GM23338 (cell line): ENCODE measurements around the gene COL4A5. TPM values are rescaled to one million over a fixed set of nuclear protein-coding genes. Genes with fewer than 3 reads are reported as not detected.

Experiments
- ATAC-seq: fragments of 200-7000 bp; cut with Tn5 transposase; 3 replicates; pipeline ENCODE4 v1.9.1; 2020
- DNase-seq: peaks from one replicate; pipeline ENCODE4 v3.0.0-alpha.2; 2015; ENCODE audit warnings: low spot score
- H2AFZ ChIP-seq: fragments of 200-600 bp; sonication (generic); 2 replicates; pipeline ENCODE4 v1.8.0; 2016; ENCODE audit warnings: antibody characterized with exemption, mild to moderate bottlenecking, moderate library complexity
- H3F3A ChIP-seq: fragments of 200-600 bp; sonication (generic); replicated peaks from 2 replicates; pipeline ENCODE4 v1.8.0; 2017; ENCODE audit warnings: antibody characterized with exemption, mixed run types, low read depth
- H3K27ac ChIP-seq: fragments of 200-600 bp; sonication (generic); 2 replicates; pipeline ENCODE4 v1.6.1; 2016; ENCODE audit warnings: low read depth
- H3K27me3 ChIP-seq: fragments of 200-600 bp; sonication (generic); 2 replicates; pipeline ENCODE4 v1.8.0; 2016; ENCODE audit warnings: mild to moderate bottlenecking, mixed run types, moderate library complexity; ENCODE audit not compliant: insufficient read depth
- H3K36me3 ChIP-seq: fragments of 200-600 bp; sonication (generic); 2 replicates; pipeline ENCODE4 v1.8.0; 2016; ENCODE audit warnings: mild to moderate bottlenecking; ENCODE audit not compliant: insufficient read depth
- H3K4me1 ChIP-seq: fragments of 200-600 bp; sonication (generic); 2 replicates; pipeline ENCODE4 v1.8.0; 2016; ENCODE audit warnings: mild to moderate bottlenecking, moderate library complexity; ENCODE audit not compliant: insufficient read depth
- H3K4me2 ChIP-seq: fragments of 200-600 bp; sonication (generic); 2 replicates; pipeline ENCODE4 v1.7.1; 2017; ENCODE audit warnings: mixed run types
- H3K4me3 ChIP-seq: fragments of 200-600 bp; sonication (generic); 2 replicates; pipeline ENCODE4 v1.6.1; 2016; ENCODE audit warnings: mixed run types
- H3K79me2 ChIP-seq: fragments of 200-600 bp; sonication (generic); replicated peaks from 2 replicates; pipeline ENCODE4 v1.8.0; 2017; ENCODE audit warnings: mild to moderate bottlenecking; ENCODE audit not compliant: insufficient read depth
- H3K9me2 ChIP-seq: fragments of 200-600 bp; sonication (generic); 2 replicates; pipeline ENCODE4 v1.8.0; 2017; ENCODE audit not compliant: insufficient read depth
- H4K20me1 ChIP-seq: fragments of 200-600 bp; sonication (generic); replicated peaks from 2 replicates; pipeline ENCODE4 v1.8.0; 2017; ENCODE audit warnings: mild to moderate bottlenecking; ENCODE audit not compliant: insufficient read depth
- H3K27ac Mint-ChIP-seq: 2 replicates; pipeline ENCODE4 v1.8.0; 2020; ENCODE audit warnings: inconsistent platforms, mild to moderate bottlenecking, moderate library complexity, mixed read lengths
- H3K27me3 Mint-ChIP-seq: 3 replicates; pipeline ENCODE4 v1.8.0; 2022; ENCODE audit warnings: low read depth, mild to moderate bottlenecking, moderate library complexity, mixed read lengths, inconsistent platforms; ENCODE audit not compliant: insufficient read depth, poor library complexity
- H3K36me3 Mint-ChIP-seq: 3 replicates; pipeline ENCODE4 v1.8.0; 2021; ENCODE audit warnings: low read depth, mild to moderate bottlenecking, inconsistent platforms, moderate library complexity, mixed read lengths
- H3K4me1 Mint-ChIP-seq: 3 replicates; pipeline ENCODE4 v1.8.0; 2020; ENCODE audit warnings: mild to moderate bottlenecking, inconsistent platforms, mixed read lengths
- H3K4me3 Mint-ChIP-seq: 3 replicates; pipeline ENCODE4 v1.8.0; 2021; ENCODE audit warnings: moderate library complexity, mild to moderate bottlenecking, inconsistent platforms, mixed read lengths
- H3K9me3 Mint-ChIP-seq: 3 replicates; pipeline ENCODE4 v1.8.0; 2020; ENCODE audit warnings: moderate library complexity, mild to moderate bottlenecking, inconsistent platforms, mixed read lengths
- CTCF ChIP-seq, 2 experiments: fragments of 200-600 bp in 1 of 2; sonication (generic) in 1 of 2; conservative IDR thresholded peaks; 2 replicates each; pipeline versions ENCODE4 v1.5.1 to v1.6.1; 2016 to 2017; ENCODE audit warnings: antibody characterized with exemption in 2 of 2, low read depth in 2 of 2, mild to moderate bottlenecking in 2 of 2, moderate library complexity in 1 of 2
- JUNB ChIP-seq: IDR thresholded peaks from one replicate; pipeline ENCODE4 v1.6.1; 2016; ENCODE audit warnings: antibody characterized with exemption; ENCODE audit not compliant: unreplicated experiment
- NANOG ChIP-seq: IDR thresholded peaks from 2 replicates; pipeline ENCODE4 v1.6.1; 2016; ENCODE audit warnings: antibody characterized with exemption, borderline replicate concordance
- REST ChIP-seq: IDR thresholded peaks from one replicate; pipeline ENCODE4 v1.6.1; 2018; ENCODE audit warnings: antibody characterized with exemption; ENCODE audit not compliant: unreplicated experiment
- STAT1 ChIP-seq: IDR thresholded peaks from one replicate; pipeline ENCODE4 v1.6.1; 2016; ENCODE audit warnings: antibody characterized with exemption; ENCODE audit not compliant: unreplicated experiment
- ZNF114 ChIP-seq: fragments of 250-450 bp; sonication (Bioruptor Pico); IDR thresholded peaks from 2 replicates; pipeline ENCODE4 v1.5.0; 2020; ENCODE audit warnings: mild to moderate bottlenecking, moderate library complexity
- ZNF331 ChIP-seq: fragments of 250-450 bp; sonication (Bioruptor Pico); IDR thresholded peaks from 2 replicates; pipeline ENCODE4 v1.5.0; 2020; ENCODE audit warnings: low read depth, mild to moderate bottlenecking, moderate library complexity
- polyA plus RNA-seq: library from polyadenylated mRNA; unstranded; fragments of >200 nt; fragmentation: Nextera tagmentation; extraction: Ambion mirVana; gene quantifications from 2 replicates; pipeline ENCODE4 v1.2.1, GENCODE V29; 2016
- total RNA-seq: library from RNA; depleted of rRNA; stranded (reverse); fragments of >200 nt; shearing (Covaris generic); gene quantifications from 2 replicates; pipeline ENCODE4 v1.2.3, GENCODE V29; 2014

The COL4A5 gene
- total and polyA plus RNA-seq, 2 experiments from 2014 or later: 15.5 to 48.1 TPM

GRCh38 chrX:108666101-108666500, 226.5 kb downstream of the COL4A5 start (continued):
- no peak for TF ChIP-seq REST
- TF ChIP-seq NANOG: no peak
- no peak for TF ChIP-seq JUNB
- no peak for TF ChIP-seq ZNF331 (CRISPR knock-in tag)

- H3K36me3 ChIP-seq: no peaks in the 10 kb centered on the region
- no peaks in the 10 kb centered on the region for H3F3A ChIP-seq
- ATAC-seq: no peak
- peak; percentile 2 for DNase-seq
- Mint-ChIP-seq H3K4me1 (peaks cover 10% of the 10 kb centered on the region; the same call in 2 of the 3 replicates), H3K27ac (peak overlapping the region; percentile 19; the same call in 1 of the 2 replicates), H3K9me3 (no peaks in the 10 kb centered on the region), H3K27me3 (no peaks in the 10 kb centered on the region), H3K36me3 (no peaks in the 10 kb centered on the region), H3K4me3 (no peak overlapping the region)
- H3K4me2 ChIP-seq: peak overlapping the region; percentile 8; the same call in 1 of the 2 replicates
- TF ChIP-seq ZNF331 (CRISPR knock-in tag): no peak
- no peak for TF ChIP-seq NANOG
- no peaks in the 10 kb centered on the region for H3K9me2 ChIP-seq
- H3K27me3 ChIP-seq: no peaks in the 10 kb centered on the region
- no peak overlapping the region for H2AFZ ChIP-seq
- peaks cover 7% of the 10 kb centered on the region for H3K4me1 ChIP-seq
- no peak overlapping the region for H3K4me3 ChIP-seq
- no peaks in the 10 kb centered on the region for H3K79me2 ChIP-seq
- peak overlapping the region; percentile 17; the same call in 1 of the 2 replicates for H3K27ac ChIP-seq
- no peaks in the 10 kb centered on the region for H4K20me1 ChIP-seq
Observed at GRCh38 chrX:108671526-108671925, 231.9 kb downstream of the COL4A5 start.

- Histone ChIP-seq H3K27me3 (no peaks in the 10 kb centered on the region), H4K20me1 (no peaks in the 10 kb centered on the region), H2AFZ (no peak overlapping the region), H3K79me2 (no peaks in the 10 kb centered on the region), H3K4me1 (no peaks in the 10 kb centered on the region), H3K4me2 (no peak overlapping the region), H3K27ac (no peak overlapping the region), H3K9me2 (no peaks in the 10 kb centered on the region), H3K4me3 (no peak overlapping the region), H3F3A (no peaks in the 10 kb centered on the region), H3K36me3 (peaks cover 6% of the 10 kb centered on the region; the same call in 1 of the 2 replicates)
- H3K36me3 Mint-ChIP-seq: no peaks in the 10 kb centered on the region
- no peaks in the 10 kb centered on the region for H3K27me3 Mint-ChIP-seq
- H3K27ac Mint-ChIP-seq: no peak overlapping the region
- no peaks in the 10 kb centered on the region for H3K4me1 Mint-ChIP-seq
- no peak for ATAC-seq
- H3K4me3 Mint-ChIP-seq: no peak overlapping the region
- DNase-seq: no peak
- no peaks in the 10 kb centered on the region for H3K9me3 Mint-ChIP-seq
- TF ChIP-seq STAT1: no peak
- no peak for TF ChIP-seq JUNB
- no peak for TF ChIP-seq REST
- no peak for TF ChIP-seq CTCF (conservative IDR thresholded peaks at IDR 0.05; ENCODE audit: low read depth in 2 of 2)
- no peak for TF ChIP-seq ZNF114 (CRISPR knock-in tag)
Observed at GRCh38 chrX:108696690-108697089, 257.1 kb downstream of the COL4A5 start.
